ENCODE measurements around the gene PFN4.
"Not testable (repeated sequence)": the region's sequence is repeated elsewhere in the genome, so short reads cannot be mapped to it uniquely, and the experiment has no call there.

Gene PFN4

GRCh38 chr2:24105816-24106215 is 17.3 kb downstream of the PFN4 start:
- no peak for DNase-seq (ENCODE audit: low read depth)
- TF ChIP-seq, protein P1, sequence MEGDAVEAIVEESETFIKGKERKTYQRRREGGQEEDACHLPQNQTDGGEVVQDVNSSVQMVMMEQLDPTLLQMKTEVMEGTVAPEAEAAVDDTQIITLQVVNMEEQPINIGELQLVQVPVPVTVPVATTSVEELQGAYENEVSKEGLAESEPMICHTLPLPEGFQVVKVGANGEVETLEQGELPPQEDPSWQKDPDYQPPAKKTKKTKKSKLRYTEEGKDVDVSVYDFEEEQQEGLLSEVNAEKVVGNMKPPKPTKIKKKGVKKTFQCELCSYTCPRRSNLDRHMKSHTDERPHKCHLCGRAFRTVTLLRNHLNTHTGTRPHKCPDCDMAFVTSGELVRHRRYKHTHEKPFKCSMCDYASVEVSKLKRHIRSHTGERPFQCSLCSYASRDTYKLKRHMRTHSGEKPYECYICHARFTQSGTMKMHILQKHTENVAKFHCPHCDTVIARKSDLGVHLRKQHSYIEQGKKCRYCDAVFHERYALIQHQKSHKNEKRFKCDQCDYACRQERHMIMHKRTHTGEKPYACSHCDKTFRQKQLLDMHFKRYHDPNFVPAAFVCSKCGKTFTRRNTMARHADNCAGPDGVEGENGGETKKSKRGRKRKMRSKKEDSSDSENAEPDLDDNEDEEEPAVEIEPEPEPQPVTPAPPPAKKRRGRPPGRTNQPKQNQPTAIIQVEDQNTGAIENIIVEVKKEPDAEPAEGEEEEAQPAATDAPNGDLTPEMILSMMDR (IDR thresholded peaks at IDR 0.05; ENCODE audit: control insufficient read depth, insufficient read depth, low read depth, low read length, missing control alignments) = no peak
- H3K4me3 ChIP-seq (ENCODE audit: control insufficient read depth, low read depth, low read length) = no peak overlapping the region

DNA sequence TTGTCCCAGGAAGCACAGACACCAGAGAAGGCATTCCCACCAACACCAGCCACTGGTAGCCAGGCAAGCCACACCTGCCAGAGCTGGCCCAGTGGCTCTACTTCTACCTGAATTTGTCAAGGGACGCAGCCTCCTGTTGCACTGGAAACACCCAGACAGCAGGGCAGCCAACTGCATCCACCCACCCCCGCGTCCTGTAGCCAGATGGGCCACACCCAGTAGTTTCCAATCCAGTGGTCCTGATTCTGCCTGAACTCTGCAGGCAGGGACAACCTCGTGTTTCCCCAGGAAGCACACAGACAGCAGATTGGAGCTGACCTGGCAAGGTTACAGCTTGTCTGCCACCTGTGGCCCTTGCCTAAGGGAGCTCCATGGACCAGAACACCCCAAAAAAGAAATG is 18.2 kb downstream of the PFN4 start:
- TF ChIP-seq, protein P1 (IDR thresholded peaks at IDR 0.05; ENCODE audit: control insufficient read depth, insufficient read depth, low read depth, low read length, missing control alignments) = no peak
- H3K4me3 ChIP-seq (ENCODE audit: control insufficient read depth, low read depth, low read length) = no peak overlapping the region
- no peak for DNase-seq (ENCODE audit: low read depth)

- TF ChIP-seq, protein P1 (IDR thresholded peaks at IDR 0.05; ENCODE audit: control insufficient read depth, insufficient read depth, low read depth, low read length, missing control alignments) = no peak
- no peak for DNase-seq (ENCODE audit: low read depth)
- H3K4me3 ChIP-seq (ENCODE audit: control insufficient read depth, low read depth, low read length) = no peak overlapping the region
Observed at GRCh38 chr2:24104110-24104650, 19.0 kb downstream of the PFN4 start.

DNA sequence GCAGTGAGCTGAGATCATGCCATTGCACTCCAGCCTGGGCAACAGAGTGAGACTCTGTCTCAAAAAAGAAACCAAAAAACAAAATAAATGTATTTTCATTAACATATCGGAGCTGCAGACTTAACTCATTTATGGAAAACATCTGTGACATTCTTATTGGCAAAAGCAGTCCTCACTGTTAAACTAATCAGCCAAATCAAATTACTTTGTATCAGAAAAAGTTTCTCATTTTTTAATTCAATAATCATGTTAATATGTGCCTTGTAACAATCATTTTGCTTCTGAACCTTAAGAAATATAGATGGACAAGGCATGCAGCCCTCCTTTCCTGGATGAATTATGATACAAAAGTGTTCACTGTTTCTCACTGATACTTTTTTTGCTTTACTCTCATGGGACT is 20.5 kb downstream of the PFN4 start:
- TF ChIP-seq, protein P1 (IDR thresholded peaks at IDR 0.05; ENCODE audit: control insufficient read depth, insufficient read depth, low read depth, low read length, missing control alignments) = no peak
- no peak for DNase-seq (ENCODE audit: low read depth)
- no peak overlapping the region for H3K4me3 ChIP-seq (ENCODE audit: control insufficient read depth, low read depth, low read length)

- no peak for DNase-seq (ENCODE audit: low read depth)
- H3K4me3 ChIP-seq (ENCODE audit: control insufficient read depth, low read depth, low read length) = no peak overlapping the region
- TF ChIP-seq, protein P1 (IDR thresholded peaks at IDR 0.05; ENCODE audit: control insufficient read depth, insufficient read depth, low read depth, low read length, missing control alignments) = no peak
Observed at GRCh38 chr2:24101992-24102391, 21.1 kb downstream of the PFN4 start.

- not testable (repeated sequence) for DNase-seq (ENCODE audit: low read depth); H3K4me3 ChIP-seq (ENCODE audit: control insufficient read depth, low read depth, low read length)
Observed at GRCh38 chr2:24100732-24101131, 22.4 kb downstream of the PFN4 start.

DNA sequence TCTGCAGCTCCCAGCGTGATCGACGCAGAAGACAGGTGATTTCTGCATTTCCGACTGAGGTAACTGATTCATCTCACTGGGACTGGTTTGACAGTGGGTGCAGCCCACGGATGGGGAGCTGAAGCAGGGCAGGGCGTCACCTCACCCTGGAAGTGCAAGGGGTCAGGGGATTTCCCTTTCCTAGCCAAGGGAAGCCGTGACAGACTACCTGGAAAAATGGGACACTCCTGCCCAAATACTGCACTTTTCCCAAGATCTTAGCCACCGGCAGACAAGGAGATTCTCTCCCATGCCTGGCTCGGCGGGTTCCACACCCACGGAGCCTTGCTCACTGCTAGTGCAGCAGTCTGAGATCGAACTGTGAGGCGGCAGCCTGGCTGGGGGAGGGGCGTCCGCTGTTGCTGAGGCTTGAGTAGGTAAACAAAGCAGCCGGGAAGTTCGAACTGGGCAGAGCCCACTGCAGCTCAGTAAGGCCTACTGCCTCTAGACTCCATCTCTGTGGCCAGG is 27.9 kb downstream of the PFN4 start:
- DNase-seq (ENCODE audit: low read depth); H3K4me3 ChIP-seq (ENCODE audit: control insufficient read depth, low read depth, low read length): not testable (repeated sequence)

DNA sequence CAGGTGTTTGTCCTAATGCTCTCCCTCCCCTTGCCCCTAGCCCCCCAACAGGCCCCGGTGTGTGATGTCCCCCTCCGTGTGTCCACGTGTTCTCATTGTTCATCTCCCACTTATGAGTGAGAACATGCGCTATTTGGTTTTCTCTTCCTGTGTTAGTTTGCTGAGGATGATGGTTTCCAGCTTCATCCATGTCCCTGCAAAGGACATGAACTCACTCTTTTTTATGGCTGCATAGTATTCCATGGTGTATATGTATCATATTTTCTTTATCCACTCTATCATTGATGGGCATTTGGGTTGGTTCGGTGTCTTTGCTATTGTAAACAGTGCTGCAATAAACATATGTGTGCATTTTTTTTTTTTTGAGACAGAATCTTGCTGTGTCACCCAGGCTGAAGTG is 29.9 kb downstream of the PFN4 start:
- not testable (repeated sequence) for DNase-seq (ENCODE audit: low read depth)

More for the DNA sequence above, 29.9 kb downstream of the PFN4 start:
- H3K4me3 ChIP-seq (ENCODE audit: control insufficient read depth, low read depth, low read length) = not testable (repeated sequence)

Measured in AG09309 (cell line).